ENCODE data around the gene AQP1. TPM values are rescaled to one million over a fixed set of nuclear protein-coding genes. Genes with fewer than 3 reads are reported as not detected.

AQP1 gene
- total RNA-seq, 4 donors from 2014 or later = 81.9 to 149 (median 113) TPM

- no peak for TF ChIP-seq POLR2A (IDR thresholded peaks at IDR 0.05)
- TF ChIP-seq CTCF (IDR thresholded peaks at IDR 0.05 in 4 of 5, conservative IDR thresholded peaks at IDR 0.05 in 1 of 5) = no peak
- in situ Hi-C loops (cut with MboI; ENCODE audit: low sequenced_read_pairs in 4 of 4) = no loop called here
Measured at GRCh38 chr7:30912986-30913811, 1.5 kb downstream of the AQP1 start.

GRCh38 chr7:30913821-30914515, 2.3 kb downstream of the AQP1 start:
- Histone ChIP-seq H3K27me3 (no peaks in the 10 kb centered on the region), H3K4me1 (peaks cover 4 to 9% of the 10 kb centered on the region in 2 donors), H3K36me3 (no peaks in the 10 kb centered on the region), H3K27ac (peak overlapping the region; percentile 41 to 73 (median 61)), H3K4me3 (peak overlapping the region; percentile 33 to 49 (median 42)), H3K9me3 (no peaks in the 10 kb centered on the region)
- intact Hi-C loops (cut with DNase I; ENCODE audit: low total_unique reads) (no loop called here), in situ Hi-C loops (cut with MboI; ENCODE audit: low sequenced_read_pairs in 4 of 4) (no loop called here)
- TF ChIP-seq POLR2A (IDR thresholded peaks at IDR 0.05) = no peak
- no peak for TF ChIP-seq CTCF (IDR thresholded peaks at IDR 0.05 in 4 of 5, conservative IDR thresholded peaks at IDR 0.05 in 1 of 5)
- DNase-seq (no peak), ATAC-seq (no peak)

More at GRCh38 chr7:30912986-30913811, 1.5 kb downstream of the AQP1 start:
- H3K4me1 ChIP-seq = peaks cover 3 to 7% of the 10 kb centered on the region in 2 donors
- H3K27ac ChIP-seq = peak overlapping the region; percentile 41 to 73 (median 61)
- H3K27me3 ChIP-seq = no peaks in the 10 kb centered on the region
- DNase-seq = no peak
- intact Hi-C loops (cut with DNase I; ENCODE audit: low total_unique reads) = no loop called here
- no peak for ATAC-seq
- no peaks in the 10 kb centered on the region for H3K9me3 ChIP-seq
- H3K4me3 ChIP-seq = peak overlapping the region; percentile 33 to 49 (median 42)
- H3K36me3 ChIP-seq = no peaks in the 10 kb centered on the region

- Histone ChIP-seq H3K9me3 (no peaks in the 10 kb centered on the region), H3K36me3 (no peaks in the 10 kb centered on the region), H3K27me3 (no peaks in the 10 kb centered on the region), H3K27ac (peak overlapping the region; percentile 39 to 73 (median 61)), H3K4me3 (peak overlapping the region; percentile 33 to 49 (median 42)), H3K4me1 (peaks cover 9 to 10% of the 10 kb centered on the region in 2 donors)
- no peak for TF ChIP-seq POLR2A (IDR thresholded peaks at IDR 0.05)
- no peak for TF ChIP-seq CTCF (IDR thresholded peaks at IDR 0.05 in 4 of 5, conservative IDR thresholded peaks at IDR 0.05 in 1 of 5)
- DNase-seq (peak in 1 of 2 donors; percentile 42), ATAC-seq (peak in 1 of 2 donors; percentile 45)
- in situ Hi-C loops (cut with MboI; ENCODE audit: low sequenced_read_pairs in 4 of 4) = no loop called here
- intact Hi-C loops (cut with DNase I; ENCODE audit: low total_unique reads) = no loop called here
Measured at GRCh38 chr7:30914596-30914995, 2.9 kb downstream of the AQP1 start.

- Histone ChIP-seq H3K4me1 (peaks cover 12 to 13% of the 10 kb centered on the region in 2 donors), H3K27ac (peak overlapping the region; percentile 39 to 73 (median 61)), H3K36me3 (no peaks in the 10 kb centered on the region), H3K4me3 (peak overlapping the region; percentile 23 to 49 (median 42)), H3K9me3 (no peaks in the 10 kb centered on the region), H3K27me3 (no peaks in the 10 kb centered on the region)
- DNase-seq (no peak), ATAC-seq (no peak)
- in situ Hi-C loops (cut with MboI; ENCODE audit: low sequenced_read_pairs in 4 of 4) = no loop called here
- intact Hi-C loops (cut with DNase I; ENCODE audit: low total_unique reads) = no loop called here
- TF ChIP-seq CTCF (IDR thresholded peaks at IDR 0.05 in 4 of 5, conservative IDR thresholded peaks at IDR 0.05 in 1 of 5) (no peak), POLR2A (IDR thresholded peaks at IDR 0.05) (no peak)
Measured at GRCh38 chr7:30915005-30915601, 3.5 kb downstream of the AQP1 start.

Measured in gastrocnemius medialis (tissue), 4 donors.